HepG2 (cell line): Measurements from ENCODE around the gene B3GNT9. TPM values are rescaled to one million over a fixed set of nuclear protein-coding genes. Genes with fewer than 3 reads are reported as not detected.

Experiments used
- BORCS8-MEF2B ChIP-seq: sonication (generic); formaldehyde crosslinking; IDR thresholded peaks from 2 replicates; pipeline ENCODE4 v1.8.0; 2022; ENCODE audit warnings: mild to moderate bottlenecking, missing genetic modification reagents
- DMAP1 ChIP-seq: IDR thresholded peaks from 2 replicates; pipeline ENCODE4 v1.6.1; 2016
- EEA1 ChIP-seq: sonication (generic); formaldehyde crosslinking; IDR thresholded peaks from 2 replicates; pipeline ENCODE4 v1.5.1; 2020; ENCODE audit warnings: mild to moderate bottlenecking, missing genetic modification reagents, borderline replicate concordance
- EED ChIP-seq: sonication (generic); formaldehyde crosslinking; IDR thresholded peaks from 2 replicates; pipeline ENCODE4 v1.5.0; 2020; ENCODE audit warnings: mild to moderate bottlenecking, missing genetic modification reagents
- GLI4 ChIP-seq: sonication (generic); formaldehyde crosslinking; IDR thresholded peaks from 2 replicates; pipeline ENCODE4 v1.5.1; 2020; ENCODE audit warnings: missing genetic modification reagents, mild to moderate bottlenecking, moderate library complexity, borderline replicate concordance
- HDAC2 ChIP-seq: sonication (generic); formaldehyde crosslinking; IDR thresholded peaks from 2 replicates; pipeline ENCODE4 v1.4.0; 2020; ENCODE audit warnings: missing genetic modification reagents
- ONECUT2 ChIP-seq: sonication (generic); formaldehyde crosslinking; IDR thresholded peaks from 2 replicates; pipeline ENCODE4 v1.4.0; 2020; ENCODE audit warnings: missing genetic modification reagents
- POLR2A ChIP-seq, 2 experiments: IDR thresholded peaks; 2 replicates each; pipeline ENCODE4 v1.6.1; 2011; ENCODE audit warnings: low read depth in 2 of 2, low read length in 2 of 2, mild to moderate bottlenecking in 1 of 2, moderate library complexity in 1 of 2; ENCODE audit not compliant: insufficient read depth in 1 of 2
- RFX3 ChIP-seq: IDR thresholded peaks from 2 replicates; pipeline ENCODE4 v1.6.1; 2016; ENCODE audit warnings: missing biosample characterization, missing genetic modification reagents
- SMYD3 ChIP-seq: sonication (generic); formaldehyde crosslinking; IDR thresholded peaks from 2 replicates; pipeline ENCODE4 v1.8.1; 2023; ENCODE audit warnings: mild to moderate bottlenecking, missing genetic modification reagents
- U2AF2 ChIP-seq: fragments of 200-400 bp; formaldehyde crosslinking; IDR thresholded peaks from 2 replicates; pipeline ENCODE4 v1.6.1; 2017; ENCODE audit warnings: low read depth, mild to moderate bottlenecking, low read length
- YEATS4 ChIP-seq: sonication (generic); formaldehyde crosslinking; IDR thresholded peaks from 2 replicates; pipeline ENCODE4 v1.4.0; 2020; ENCODE audit warnings: missing genetic modification reagents, borderline replicate concordance
- ZBTB20 ChIP-seq: sonication (generic); formaldehyde crosslinking; IDR thresholded peaks from 2 replicates; pipeline ENCODE4 v1.8.1; 2023; ENCODE audit warnings: missing genetic modification reagents, low read depth, mild to moderate bottlenecking, borderline replicate concordance
- ZFP1 ChIP-seq: IDR thresholded peaks from 2 replicates; pipeline ENCODE4 v1.6.1; 2016
- ZNF318 ChIP-seq: sonication (generic); formaldehyde crosslinking; IDR thresholded peaks from 2 replicates; pipeline ENCODE4 v1.4.0; 2020; ENCODE audit warnings: mild to moderate bottlenecking, missing genetic modification reagents
- ZNF362 ChIP-seq: sonication (generic); formaldehyde crosslinking; IDR thresholded peaks from 2 replicates; pipeline ENCODE4 v1.4.0; 2020; ENCODE audit warnings: missing genetic modification reagents, mild to moderate bottlenecking, borderline replicate concordance
- ZNF44 ChIP-seq: sonication (generic); formaldehyde crosslinking; IDR thresholded peaks from 2 replicates; pipeline ENCODE4 v1.5.1; 2020; ENCODE audit warnings: mild to moderate bottlenecking, missing genetic modification reagents
- ZNF441 ChIP-seq: sonication (generic); formaldehyde crosslinking; IDR thresholded peaks from 2 replicates; pipeline ENCODE4 v1.7.0; 2021; ENCODE audit warnings: missing genetic modification reagents, borderline replicate concordance
- ZNF510 ChIP-seq: sonication (generic); formaldehyde crosslinking; IDR thresholded peaks from 2 replicates; pipeline ENCODE4 v1.4.0; 2020; ENCODE audit warnings: low read depth, mild to moderate bottlenecking, missing genetic modification reagents
- ZNF513 ChIP-seq: sonication (generic); formaldehyde crosslinking; conservative IDR thresholded peaks from 2 replicates; pipeline ENCODE4 v1.5.0; 2020; ENCODE audit warnings: missing genetic modification reagents
- ZNF713 ChIP-seq: sonication (generic); formaldehyde crosslinking; IDR thresholded peaks from 2 replicates; pipeline ENCODE4 v1.4.0; 2020; ENCODE audit warnings: mild to moderate bottlenecking, missing genetic modification reagents
- polyA plus RNA-seq, 8 experiments: library from polyadenylated mRNA; depleted of rRNA in 3 of 8; stranded (reverse) in 7 of 8; unstranded in 1 of 8; fragments of >200 nt; fragmentation: Illumina TruSeq in 4 of 8; extraction: Trizol in 4 of 8; gene quantifications; 2 replicates each; pipeline versions ENCODE4 v1.2.1 to v1.2.3, GENCODE V29; 2011 to 2016; ENCODE audit warnings: low read depth in 4 of 8, missing spikeins in 1 of 8, mixed read lengths in 1 of 8; ENCODE audit not compliant: insufficient read depth in 1 of 8
- total RNA-seq, 5 experiments: library from RNA; depleted of rRNA; stranded (reverse); fragments of >200 nt; fragmentation: Illumina TruSeq; extraction: Trizol; gene quantifications; 2 replicates each; pipeline ENCODE4 v1.2.3, GENCODE V29; 2016; ENCODE audit warnings: low read depth in 1 of 5

The B3GNT9 gene
- total and polyA plus RNA-seq, 2 of the 13 experiments (the other 11 are each of a cell fraction or from before 2014, with no cell fraction given), result 1.5 to 3.1 TPM

GRCh38 chr16:67150833-67151396 is at the start of gene B3GNT9 (continued):
- TF ChIP-seq BORCS8-MEF2B, result peak; percentile 75; the same call in 1 of the 2 replicates
- peak; percentile 73; the same call in 1 of the 2 replicates for TF ChIP-seq SMYD3 (CRISPR knock-in tag)
- peak; percentile 43; the same call in 1 of the 2 replicates for TF ChIP-seq ZNF318 (CRISPR knock-in tag)
- TF ChIP-seq POLR2A (IDR thresholded peaks at IDR 0.05; ENCODE audit: insufficient read depth in 1 of 2, low read depth in 2 of 2, low read length in 2 of 2), result peak; percentile 39 to 51; a peak in 2 of 4 replicates
- TF ChIP-seq YEATS4, result peak; percentile 90
- TF ChIP-seq EEA1 (CRISPR knock-in tag), result peak; percentile 54; the same call in 1 of the 2 replicates
- TF ChIP-seq ZNF513 (CRISPR knock-in tag), result peak; percentile 69; the same call in 1 of the 2 replicates
- no peak for TF ChIP-seq U2AF2
- TF ChIP-seq RFX3 (CRISPR knock-in tag), result no peak
- TF ChIP-seq HDAC2, result no peak
- peak; percentile 88; the same call in 1 of the 2 replicates for TF ChIP-seq DMAP1 (CRISPR knock-in tag)
- TF ChIP-seq ZNF713 (CRISPR knock-in tag), result 0 out of 2 replicates have a peak, but pooled peaks have one; percentile 50
- no peak for TF ChIP-seq ZFP1 (CRISPR knock-in tag)
- TF ChIP-seq ZNF441 (CRISPR knock-in tag), result peak; percentile 29; the same call in 1 of the 2 replicates
- TF ChIP-seq EED (CRISPR knock-in tag), result peak; percentile 7; the same call in 1 of the 2 replicates
- no peak for TF ChIP-seq ZBTB20
- TF ChIP-seq ONECUT2 (CRISPR knock-in tag), result no peak
- no peak for TF ChIP-seq ZNF510 (CRISPR knock-in tag)
- TF ChIP-seq GLI4, result peak; percentile 79; the same call in 1 of the 2 replicates
- TF ChIP-seq ZNF44 (CRISPR knock-in tag), result 0 out of 2 replicates have a peak, but pooled peaks have one; percentile 51
- peak; percentile 43; the same call in 1 of the 2 replicates for TF ChIP-seq ZNF362 (CRISPR knock-in tag)
